ENCODE measurements around the gene GDF9. TPM values are rescaled to one million over a fixed set of nuclear protein-coding genes. Genes with fewer than 3 reads are reported as not detected.

Gene GDF9
- total and polyA plus RNA-seq, 10 of the 15 experiments (the other 5 are each of a cell fraction or from before 2014, with no cell fraction given), result 0.11 to 1.5 (median 0.34) TPM

DNA sequence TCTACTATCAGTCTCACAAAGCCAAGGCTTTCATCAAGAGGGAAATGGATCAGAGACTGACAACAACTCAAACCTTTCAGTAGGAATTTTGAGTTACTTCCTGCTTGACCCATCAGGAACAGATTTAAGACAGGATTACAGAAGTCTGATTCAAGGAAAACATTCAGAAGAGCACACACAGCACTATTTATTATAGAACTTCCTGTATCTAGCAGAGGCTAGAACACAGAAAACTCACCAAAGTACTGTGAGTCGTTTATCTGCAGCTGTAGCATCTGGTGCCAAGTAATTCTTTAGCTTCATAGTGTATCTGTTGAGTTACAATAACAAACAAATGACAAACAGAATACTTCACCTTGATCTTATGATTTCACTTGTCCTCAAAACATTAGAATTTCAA, 21.0 kb upstream of the GDF9 start:
- RAD21 ChIA-PET (ENCODE audit: unreplicated experiment), result no interaction called here
- in situ Hi-C loops (cut with MboI), result no loop called here

GRCh38 chr5:132886064-132886823, 20.0 kb upstream of the GDF9 start:
- intact Hi-C loops (cut with micrococcal nuclease; ENCODE audit: unreplicated experiment), result loop anchor here (10.0 kb wide), 1 partner anchor 271 kb away; no protein-coding TSS in a partner anchor
- CTCF ChIA-PET, result no interaction called here
- in situ Hi-C loops (cut with MboI), result no loop called here

More for the DNA sequence above, 21.0 kb upstream of the GDF9 start:
- H3K4me3 ChIP-seq, result no peak overlapping the region
- no peak overlapping the region for H3K27ac ChIP-seq (ENCODE audit: control insufficient read depth, insufficient read depth)
- no TSS peak for BruUV-seq (replicated peaks)
- CTCF ChIA-PET, result interaction anchor here (1.4 kb wide), 1 partner anchor 649 kb away, joined by 4 read pairs; no protein-coding TSS in a partner anchor
- H3K4me2 ChIP-seq (ENCODE audit: control insufficient read depth, insufficient read depth), result no peak overlapping the region
- H3K9ac ChIP-seq (ENCODE audit: control insufficient read depth, insufficient read depth, low read length), result no peak overlapping the region
- intact Hi-C loops (cut with micrococcal nuclease; ENCODE audit: unreplicated experiment), result loop anchor here (10.0 kb wide), 1 partner anchor 272 kb away; no protein-coding TSS in a partner anchor
- no peaks in the 10 kb centered on the region for H3K4me1 ChIP-seq (ENCODE audit: control insufficient read depth, insufficient read depth, low read length)
- TF ChIP-seq USF1 (IDR thresholded peaks at IDR 0.05; ENCODE audit: borderline replicate concordance, extremely low read length, insufficient read depth, low read depth, low read length) (no peak), ESRRA (IDR thresholded peaks at IDR 0.05; ENCODE audit: low read length) (no peak), BCL11A (IDR thresholded peaks at IDR 0.05; ENCODE audit: low read depth, low read length) (no peak), RAD51 (IDR thresholded peaks at IDR 0.05) (no peak), LARP7 (IDR thresholded peaks at IDR 0.05) (no peak)
- no peak overlapping the region for H2AFZ ChIP-seq (ENCODE audit: control insufficient read depth, low read depth, low read length)
- SMC1A ChIA-PET (ENCODE audit: uncharacterized antibody, unreplicated experiment), result interaction anchor here (0.8 kb wide), 1 partner anchor 72 kb away, joined by 3 read pairs; no protein-coding TSS in a partner anchor
- no peaks in the 10 kb centered on the region for H3K79me2 ChIP-seq (ENCODE audit: control insufficient read depth, insufficient read depth, low read length)
- no peaks in the 10 kb centered on the region for H4K20me1 ChIP-seq (ENCODE audit: control insufficient read depth, insufficient read depth)
- 0% methylated on average over 1 of the region's 1 CpG for WGBS (ENCODE audit: insufficient coverage, insufficient replicate concordance, low lambda C conversion rate, missing lambda C conversion rate)
- ATAC-seq (no peak), DNase-seq (ENCODE audit: low read depth, low spot score) (no peak), FAIRE-seq (no peak)
- POLR2A ChIA-PET, result no interaction called here
- H3K9me3 ChIP-seq (replicated peaks; ENCODE audit: control insufficient read depth, insufficient read depth, low read length), result no peaks in the 10 kb centered on the region
- peaks cover 4 to 14% of the 10 kb centered on the region in 2 experiments; a peak in 3 of 4 replicates for H3K36me3 ChIP-seq (ENCODE audit: control insufficient read depth in 2 of 2, insufficient read depth in 2 of 2, low read length in 1 of 2)
- no peaks in the 10 kb centered on the region for H3K27me3 ChIP-seq (replicated peaks in 1 of 2; ENCODE audit: control insufficient read depth in 2 of 2, insufficient read depth in 2 of 2, low read length in 1 of 2)

More at GRCh38 chr5:132886064-132886823, 20.0 kb upstream of the GDF9 start:
- DNase-seq (ENCODE audit: low read depth, low spot score) (no peak), ATAC-seq (peak; percentile 46; the same call in 1 of the 3 replicates), FAIRE-seq (no peak)
- RAD21 ChIA-PET (ENCODE audit: unreplicated experiment), result no interaction called here
- SMC1A ChIA-PET (ENCODE audit: uncharacterized antibody, unreplicated experiment), result interaction anchor here (1.0 kb wide), 1 partner anchor 50 kb away, joined by 4 read pairs; no protein-coding TSS in a partner anchor
- H3K9me3 ChIP-seq (replicated peaks; ENCODE audit: control insufficient read depth, insufficient read depth, low read length), result no peaks in the 10 kb centered on the region
- no peaks in the 10 kb centered on the region for H3K79me2 ChIP-seq (ENCODE audit: control insufficient read depth, insufficient read depth, low read length)
- no peak overlapping the region for H3K4me3 ChIP-seq
- H3K4me2 ChIP-seq (ENCODE audit: control insufficient read depth, insufficient read depth), result no peak overlapping the region
- WGBS (ENCODE audit: insufficient coverage, insufficient replicate concordance, low lambda C conversion rate, missing lambda C conversion rate), result 86% methylated on average over 11 of the region's 11 CpGs
- TSS peak; percentile 30 for BruUV-seq (replicated peaks)
- H3K36me3 ChIP-seq (ENCODE audit: control insufficient read depth in 2 of 2, insufficient read depth in 2 of 2, low read length in 1 of 2), result peaks cover 4 to 14% of the 10 kb centered on the region in 2 experiments; a peak in 3 of 4 replicates
- no peaks in the 10 kb centered on the region for H4K20me1 ChIP-seq (ENCODE audit: control insufficient read depth, insufficient read depth)
- POLR2A ChIA-PET, result no interaction called here
- no peaks in the 10 kb centered on the region for H3K27me3 ChIP-seq (replicated peaks in 1 of 2; ENCODE audit: control insufficient read depth in 2 of 2, insufficient read depth in 2 of 2, low read length in 1 of 2)
- no peak overlapping the region for H3K9ac ChIP-seq (ENCODE audit: control insufficient read depth, insufficient read depth, low read length)
- TF ChIP-seq POU2F2 (IDR thresholded peaks at IDR 0.05; ENCODE audit: borderline replicate concordance, low read depth, low read length) (peak; percentile 68; the same call in 2 of the 3 replicates), MEF2A (IDR thresholded peaks at IDR 0.05; ENCODE audit: insufficient read depth, low read depth, low read length) (no peak)
- H2AFZ ChIP-seq (ENCODE audit: control insufficient read depth, low read depth, low read length), result no peak overlapping the region
- no peaks in the 10 kb centered on the region for H3K4me1 ChIP-seq (ENCODE audit: control insufficient read depth, insufficient read depth, low read length)
- H3K27ac ChIP-seq (ENCODE audit: control insufficient read depth, insufficient read depth), result no peak overlapping the region

Data from GM12878 (cell line).